SU-DHL-6 (cell line): ENCODE results near the gene FZD4.

Source experiments
- H2AFZ ChIP-seq: fragments of 200-600 bp; sonication (generic); 2 replicates; pipeline ENCODE4 v1.6.1; 2014; ENCODE audit warnings: low read depth, mild to moderate bottlenecking, moderate library complexity, mixed read lengths, antibody characterized with exemption, low read length; ENCODE audit not compliant: severe bottlenecking
- H3F3A ChIP-seq: fragments of 200-600 bp; shearing (Covaris generic); 2 replicates; pipeline ENCODE4 v1.6.0; 2016; ENCODE audit warnings: antibody characterized with exemption, mild to moderate bottlenecking; ENCODE audit not compliant: insufficient read depth
- H3K27ac ChIP-seq: fragments of 200-600 bp; sonication (generic); 2 replicates; pipeline ENCODE4 v1.5.1; 2016; ENCODE audit warnings: low read depth, mild to moderate bottlenecking, low read length, moderate library complexity, mixed read lengths
- H3K27me3 ChIP-seq: fragments of 200-600 bp; sonication (generic), shearing (Covaris generic); 2 replicates; pipeline ENCODE4 v1.6.0; 2014; ENCODE audit warnings: mild to moderate bottlenecking, low read length
- H3K36me3 ChIP-seq: fragments of 200-600 bp; sonication (generic); 2 replicates; pipeline ENCODE4 v1.6.1; 2014; ENCODE audit warnings: mild to moderate bottlenecking, low read length, mixed read lengths
- H3K4me2 ChIP-seq: fragments of 300-600, 200-600 bp; shearing (Covaris generic), sonication (generic); 2 replicates; pipeline ENCODE4 v1.6.0; 2014; ENCODE audit warnings: low read length, low read depth, mild to moderate bottlenecking; ENCODE audit not compliant: poor library complexity, severe bottlenecking
- H3K4me3 ChIP-seq: fragments of 200-600 bp; sonication (generic); 2 replicates; pipeline ENCODE4 v1.5.1; 2014; ENCODE audit warnings: antibody characterized with exemption, low read length, mild to moderate bottlenecking, mixed read lengths; ENCODE audit not compliant: insufficient read depth, poor library complexity, severe bottlenecking
- H3K79me2 ChIP-seq: fragments of 200-600 bp; sonication (generic); 2 replicates; pipeline ENCODE4 v1.6.1; 2014; ENCODE audit warnings: mild to moderate bottlenecking, low read length, moderate library complexity; ENCODE audit not compliant: insufficient read depth
- H3K9ac ChIP-seq: fragments of 200-600 bp; sonication (generic); 2 replicates; pipeline ENCODE4 v1.7.0; 2014; ENCODE audit warnings: mild to moderate bottlenecking, low read length
- H3K9me2 ChIP-seq: fragments of 200-600 bp; sonication (generic); replicated peaks from 2 replicates; pipeline ENCODE4 v1.6.1; 2014; ENCODE audit warnings: low read length; ENCODE audit not compliant: insufficient read depth
- H3K9me3 ChIP-seq: fragments of 200-600 bp; sonication (generic); 2 replicates; pipeline ENCODE4 v1.6.1; 2014; ENCODE audit warnings: low read length, mixed read lengths; ENCODE audit not compliant: insufficient read depth
- H4K20me1 ChIP-seq: fragments of 200-600 bp; sonication (generic); 2 replicates; pipeline ENCODE4 v1.6.1; 2014; ENCODE audit warnings: low read depth, mild to moderate bottlenecking, antibody characterized with exemption, low read length, moderate library complexity, mixed read lengths
- EZH2phosphoT487 ChIP-seq: fragments of 200-600 bp; sonication (generic), shearing (Covaris generic); conservative IDR thresholded peaks from 2 replicates; pipeline ENCODE4 v1.6.1; 2018; ENCODE audit warnings: mild to moderate bottlenecking, antibody characterized with exemption, low read length, moderate library complexity, mixed read lengths
- TF ChIP-seq, protein P1 (sequence below): fragments of 200-600 bp; sonication (generic); IDR thresholded peaks from one replicate; pipeline ENCODE4 v1.5.1; 2017; ENCODE audit warnings: antibody characterized with exemption, mild to moderate bottlenecking, low read length, moderate library complexity; ENCODE audit not compliant: insufficient read depth, poor library complexity, severe bottlenecking

FZD4 gene

DNA sequence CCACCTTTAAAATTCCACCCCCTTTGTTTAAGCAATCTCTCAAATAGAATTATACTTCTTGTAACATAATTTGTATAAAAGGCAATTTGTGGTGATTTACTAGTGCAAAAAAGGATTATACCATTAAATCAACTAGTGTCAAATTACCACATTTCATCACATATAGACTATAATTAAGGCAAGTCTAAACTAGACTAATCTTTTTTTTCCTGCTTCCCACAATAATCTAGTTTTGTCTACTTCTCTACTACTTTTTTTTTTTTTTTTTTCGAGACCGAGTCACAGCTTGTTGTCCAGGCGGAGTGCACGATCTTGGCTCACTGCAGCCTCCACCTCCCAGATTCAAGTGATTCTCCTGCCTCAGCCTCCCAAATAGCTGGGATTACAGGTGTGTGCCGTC is 36.1 kb upstream of the FZD4 start:
- Histone ChIP-seq H3F3A (no peaks in the 10 kb centered on the region), H3K9me2 (no peaks in the 10 kb centered on the region), H2AFZ (no peak overlapping the region), H3K36me3 (no peaks in the 10 kb centered on the region), H3K4me3 (no peak overlapping the region), H4K20me1 (no peaks in the 10 kb centered on the region), H3K27ac (no peak overlapping the region), H3K79me2 (no peaks in the 10 kb centered on the region), H3K9ac (no peak overlapping the region), H3K4me2 (no peak overlapping the region), H3K9me3 (no peaks in the 10 kb centered on the region), H3K27me3 (no peaks in the 10 kb centered on the region)
- no peak for TF ChIP-seq EZH2phosphoT487
- TF ChIP-seq, protein P1, sequence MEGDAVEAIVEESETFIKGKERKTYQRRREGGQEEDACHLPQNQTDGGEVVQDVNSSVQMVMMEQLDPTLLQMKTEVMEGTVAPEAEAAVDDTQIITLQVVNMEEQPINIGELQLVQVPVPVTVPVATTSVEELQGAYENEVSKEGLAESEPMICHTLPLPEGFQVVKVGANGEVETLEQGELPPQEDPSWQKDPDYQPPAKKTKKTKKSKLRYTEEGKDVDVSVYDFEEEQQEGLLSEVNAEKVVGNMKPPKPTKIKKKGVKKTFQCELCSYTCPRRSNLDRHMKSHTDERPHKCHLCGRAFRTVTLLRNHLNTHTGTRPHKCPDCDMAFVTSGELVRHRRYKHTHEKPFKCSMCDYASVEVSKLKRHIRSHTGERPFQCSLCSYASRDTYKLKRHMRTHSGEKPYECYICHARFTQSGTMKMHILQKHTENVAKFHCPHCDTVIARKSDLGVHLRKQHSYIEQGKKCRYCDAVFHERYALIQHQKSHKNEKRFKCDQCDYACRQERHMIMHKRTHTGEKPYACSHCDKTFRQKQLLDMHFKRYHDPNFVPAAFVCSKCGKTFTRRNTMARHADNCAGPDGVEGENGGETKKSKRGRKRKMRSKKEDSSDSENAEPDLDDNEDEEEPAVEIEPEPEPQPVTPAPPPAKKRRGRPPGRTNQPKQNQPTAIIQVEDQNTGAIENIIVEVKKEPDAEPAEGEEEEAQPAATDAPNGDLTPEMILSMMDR = no peak

DNA sequence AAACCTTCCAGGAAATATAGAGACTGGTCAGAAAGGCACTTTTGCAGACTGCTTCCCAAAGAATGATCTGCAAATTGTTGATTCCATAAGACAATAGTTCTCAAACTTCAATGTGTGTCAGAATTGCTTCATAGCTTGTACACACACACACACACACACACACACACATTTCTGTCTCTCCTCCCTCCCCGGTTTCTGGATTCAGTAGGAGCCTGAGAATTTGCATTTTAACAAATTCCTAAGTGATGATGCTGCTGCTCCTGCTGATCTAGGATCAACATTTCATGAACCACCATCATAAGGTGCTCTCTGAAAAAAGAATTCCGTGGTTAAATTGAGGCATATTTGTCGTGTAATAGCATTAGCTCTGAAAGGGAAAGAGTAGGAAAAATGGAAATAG is 35.3 kb upstream of the FZD4 start:
- TF ChIP-seq EZH2phosphoT487 = no peak
- TF ChIP-seq, protein P1 = no peak
- no peak overlapping the region for H3K4me2 ChIP-seq
- no peaks in the 10 kb centered on the region for H4K20me1 ChIP-seq
- H3K4me3 ChIP-seq = no peak overlapping the region
- no peaks in the 10 kb centered on the region for H3K9me3 ChIP-seq
- no peaks in the 10 kb centered on the region for H3K36me3 ChIP-seq
- H3K27ac ChIP-seq = no peak overlapping the region
- H3F3A ChIP-seq = no peaks in the 10 kb centered on the region
- H3K27me3 ChIP-seq = no peaks in the 10 kb centered on the region
- no peak overlapping the region for H3K9ac ChIP-seq
- no peaks in the 10 kb centered on the region for H3K79me2 ChIP-seq
- no peaks in the 10 kb centered on the region for H3K9me2 ChIP-seq
- H2AFZ ChIP-seq = no peak overlapping the region

GRCh38 chr11:86990031-86990430 is 34.8 kb upstream of the FZD4 start:
- Histone ChIP-seq H3K9me3 (no peaks in the 10 kb centered on the region), H3F3A (no peaks in the 10 kb centered on the region), H2AFZ (no peak overlapping the region), H3K36me3 (no peaks in the 10 kb centered on the region), H3K4me2 (no peak overlapping the region), H3K79me2 (no peaks in the 10 kb centered on the region), H3K4me3 (no peak overlapping the region), H3K9me2 (no peaks in the 10 kb centered on the region), H3K9ac (no peak overlapping the region), H3K27me3 (no peaks in the 10 kb centered on the region), H3K27ac (no peak overlapping the region), H4K20me1 (no peaks in the 10 kb centered on the region)
- TF ChIP-seq, protein P1 = no peak
- no peak for TF ChIP-seq EZH2phosphoT487
